T-helper 1 cell (primary cell): Measurements from ENCODE around the gene NYNRIN.
A peak's percentile ranks its signal among the peaks of the same experiment; 100 is the strongest.

ENCODE experiments used
- DNase-seq, 5 donors: peaks; one replicate each; pipeline ENCODE4 v3.0.0-alpha.2; 2012 to 2020

Gene NYNRIN

GRCh38 chr14:24415421-24416253 is 16.8 kb downstream of the NYNRIN start:
- no peak for DNase-seq

- DNase-seq: no peak
Measured at GRCh38 chr14:24416254-24416931, 17.6 kb downstream of the NYNRIN start.

GRCh38 chr14:24416932-24417619 is 18.3 kb downstream of the NYNRIN start:
- no peak for DNase-seq

- no peak for DNase-seq
Measured at GRCh38 chr14:24417832-24418491, 19.2 kb downstream of the NYNRIN start.

GRCh38 chr14:24418492-24418873 is 19.7 kb downstream of the NYNRIN start:
- no peak for DNase-seq

- DNase-seq: peak in 1 of 5 donors; percentile 27
Measured at GRCh38 chr14:24422261-24422660, 23.5 kb downstream of the NYNRIN start.

GRCh38 chr14:24422694-24423601 is 24.1 kb downstream of the NYNRIN start:
- no peak for DNase-seq

GRCh38 chr14:24425704-24426103 is 26.9 kb downstream of the NYNRIN start:
- DNase-seq: peak in 1 of 5 donors; percentile 75

- no peak for DNase-seq
Measured at GRCh38 chr14:24426150-24426911, 27.5 kb downstream of the NYNRIN start.

GRCh38 chr14:24426912-24427536 is 28.2 kb downstream of the NYNRIN start:
- no peak for DNase-seq

GRCh38 chr14:24427537-24428508 is 29.0 kb downstream of the NYNRIN start:
- no peak for DNase-seq

GRCh38 chr14:24428628-24429394 is 30.0 kb downstream of the NYNRIN start:
- no peak for DNase-seq

- peak; percentile 74 to 92 (median 81) for DNase-seq
Measured at GRCh38 chr14:24429395-24430142, 30.8 kb downstream of the NYNRIN start, which contains the start of the genes CBLN3 and KHNYN. Gene CBLN3 (minus strand): TSS chr14:24429668. CDS start chr14:24429054, 614 bp downstream. Gene KHNYN (plus strand): TSS chr14:24429954. CDS start chr14:24430731, 777 bp downstream.

GRCh38 chr14:24430143-24430681 is 31.4 kb downstream of the NYNRIN start:
- peak in 2 of 5 donors; percentile 33 to 65 for DNase-seq

- DNase-seq: peak; percentile 40 to 79 (median 60)
Measured at GRCh38 chr14:24430682-24431568, 32.1 kb downstream of the NYNRIN start.
